Measurements from ENCODE around the gene APOF.

The APOF gene

DNA sequence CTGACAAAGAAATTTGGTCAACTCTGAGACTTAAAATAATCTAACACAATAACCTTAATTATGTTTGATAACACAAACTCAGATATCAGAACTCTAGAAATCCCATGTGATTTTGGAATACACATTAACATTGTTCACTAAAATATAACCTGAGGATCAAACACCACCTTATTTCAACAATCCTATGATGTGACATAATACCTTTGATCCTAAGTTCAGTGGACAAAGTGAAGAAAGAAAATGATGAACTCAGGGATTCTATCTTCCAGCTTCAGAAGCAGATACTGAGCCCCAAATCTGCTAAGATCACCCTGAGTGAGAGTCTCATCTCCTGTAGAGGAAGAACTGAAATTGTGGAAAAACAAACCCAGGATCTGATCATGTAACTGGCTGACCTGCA lies 35.7 kb upstream of the APOF start:
- TF ChIP-seq, protein P1, sequence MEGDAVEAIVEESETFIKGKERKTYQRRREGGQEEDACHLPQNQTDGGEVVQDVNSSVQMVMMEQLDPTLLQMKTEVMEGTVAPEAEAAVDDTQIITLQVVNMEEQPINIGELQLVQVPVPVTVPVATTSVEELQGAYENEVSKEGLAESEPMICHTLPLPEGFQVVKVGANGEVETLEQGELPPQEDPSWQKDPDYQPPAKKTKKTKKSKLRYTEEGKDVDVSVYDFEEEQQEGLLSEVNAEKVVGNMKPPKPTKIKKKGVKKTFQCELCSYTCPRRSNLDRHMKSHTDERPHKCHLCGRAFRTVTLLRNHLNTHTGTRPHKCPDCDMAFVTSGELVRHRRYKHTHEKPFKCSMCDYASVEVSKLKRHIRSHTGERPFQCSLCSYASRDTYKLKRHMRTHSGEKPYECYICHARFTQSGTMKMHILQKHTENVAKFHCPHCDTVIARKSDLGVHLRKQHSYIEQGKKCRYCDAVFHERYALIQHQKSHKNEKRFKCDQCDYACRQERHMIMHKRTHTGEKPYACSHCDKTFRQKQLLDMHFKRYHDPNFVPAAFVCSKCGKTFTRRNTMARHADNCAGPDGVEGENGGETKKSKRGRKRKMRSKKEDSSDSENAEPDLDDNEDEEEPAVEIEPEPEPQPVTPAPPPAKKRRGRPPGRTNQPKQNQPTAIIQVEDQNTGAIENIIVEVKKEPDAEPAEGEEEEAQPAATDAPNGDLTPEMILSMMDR (IDR thresholded peaks at IDR 0.05; ENCODE audit: insufficient read depth, low read depth, low read length, missing control alignments) = no peak

DNA sequence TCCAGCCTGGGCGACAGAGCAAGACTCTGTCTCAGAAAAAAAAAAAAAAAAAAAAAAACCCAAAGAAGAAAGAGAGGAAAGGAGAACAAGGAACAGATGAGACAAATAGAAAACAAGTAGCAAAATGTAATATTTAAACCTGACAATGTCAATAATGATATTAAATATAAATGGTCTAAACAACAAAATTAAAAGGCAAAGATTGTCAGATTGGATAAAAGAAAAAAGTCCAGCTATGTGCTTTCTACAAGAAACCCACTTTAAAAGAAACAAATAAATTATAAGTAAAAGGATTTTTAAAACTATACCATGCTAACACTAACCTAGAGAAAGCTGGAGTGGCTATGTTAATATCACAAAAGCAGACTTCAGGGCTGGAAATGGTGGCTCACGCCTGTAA lies 29.7 kb upstream of the APOF start:
- DNase-seq (ENCODE audit: low read depth) = no peak
- H3K4me3 ChIP-seq (ENCODE audit: low read length) = no peak overlapping the region
- TF ChIP-seq, protein P1 (IDR thresholded peaks at IDR 0.05; ENCODE audit: insufficient read depth, low read depth, low read length, missing control alignments) = no peak

More for the DNA sequence above, 35.7 kb upstream of the APOF start:
- H3K4me3 ChIP-seq (ENCODE audit: low read length) = no peak overlapping the region
- no peak for DNase-seq (ENCODE audit: low read depth)

DNA sequence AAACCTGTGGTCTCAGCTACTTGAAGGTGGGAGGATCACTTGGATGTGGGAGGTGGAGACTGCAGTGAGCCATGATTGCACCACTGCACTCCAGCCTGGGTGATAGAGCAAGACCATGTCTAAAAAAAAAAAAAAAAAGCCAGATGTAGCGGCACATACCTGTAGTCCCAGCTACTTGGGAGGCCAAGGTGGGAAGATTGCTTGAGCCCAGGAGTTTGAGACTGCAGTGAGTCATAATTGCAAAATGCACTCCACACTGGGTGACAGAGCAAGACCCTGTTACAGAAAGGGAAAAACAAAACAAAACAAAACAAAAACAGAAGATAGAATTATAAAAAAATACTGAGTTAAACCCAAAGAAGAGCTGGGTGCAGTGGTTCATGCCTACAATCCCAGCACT lies 29.1 kb upstream of the APOF start:
- no peak overlapping the region for H3K4me3 ChIP-seq (ENCODE audit: low read length)
- DNase-seq (ENCODE audit: low read depth) = peak; percentile 7
- TF ChIP-seq, protein P1 (IDR thresholded peaks at IDR 0.05; ENCODE audit: insufficient read depth, low read depth, low read length, missing control alignments) = no peak

DNA sequence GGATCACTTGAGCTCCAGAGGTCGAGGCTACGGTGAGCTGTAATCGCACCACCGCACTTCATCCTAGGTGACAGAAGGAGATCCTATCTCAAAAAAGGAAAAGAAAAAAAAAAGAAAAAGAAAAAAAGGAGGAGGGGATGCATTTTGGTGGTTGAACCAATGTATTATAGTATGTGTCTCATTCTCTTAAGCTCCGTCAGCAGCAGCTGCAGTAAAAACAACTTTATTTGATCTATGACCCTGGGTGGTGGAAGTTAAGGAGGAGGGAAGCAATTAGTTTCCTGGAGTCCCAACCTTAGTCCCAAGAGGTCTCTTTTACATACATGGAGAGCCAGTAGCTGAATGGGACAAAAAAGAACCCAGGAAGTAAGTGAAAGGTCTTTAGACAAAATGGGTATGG lies 26.8 kb upstream of the APOF start:
- DNase-seq (ENCODE audit: low read depth) = no peak
- TF ChIP-seq, protein P1 (IDR thresholded peaks at IDR 0.05; ENCODE audit: insufficient read depth, low read depth, low read length, missing control alignments) = no peak
- H3K4me3 ChIP-seq (ENCODE audit: low read length) = no peak overlapping the region

DNA sequence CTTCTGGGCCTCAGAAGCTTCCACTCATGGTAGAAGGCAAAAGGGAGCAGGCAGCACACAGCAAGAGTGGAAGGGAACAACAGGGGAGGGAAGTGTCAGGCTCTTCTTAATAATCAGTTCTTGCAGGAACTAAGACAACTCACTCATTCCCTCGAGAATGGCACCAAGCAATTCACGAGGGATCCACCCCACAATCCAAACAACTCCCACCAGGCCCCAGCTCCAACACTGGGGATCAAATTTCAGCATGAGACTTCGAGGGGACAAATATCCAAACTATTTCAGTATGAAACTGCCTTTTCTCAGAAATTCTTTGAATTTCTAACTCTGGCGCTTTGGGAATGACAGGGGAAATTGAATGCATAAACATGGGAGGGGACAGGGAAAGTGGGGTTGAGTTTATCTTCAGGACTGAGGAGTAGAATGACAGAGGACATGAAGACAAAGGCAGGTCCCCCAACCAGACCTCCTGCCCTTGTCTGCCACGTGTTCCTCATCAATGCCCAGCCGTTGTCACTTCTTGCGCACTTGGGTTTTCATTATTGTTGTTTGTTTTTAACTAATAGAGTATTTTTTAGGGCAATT lies 24.6 kb upstream of the APOF start:
- no peak overlapping the region for H3K4me3 ChIP-seq (ENCODE audit: low read length)
- no peak for DNase-seq (ENCODE audit: low read depth)
- TF ChIP-seq, protein P1 (IDR thresholded peaks at IDR 0.05; ENCODE audit: insufficient read depth, low read depth, low read length, missing control alignments) = no peak

DNA sequence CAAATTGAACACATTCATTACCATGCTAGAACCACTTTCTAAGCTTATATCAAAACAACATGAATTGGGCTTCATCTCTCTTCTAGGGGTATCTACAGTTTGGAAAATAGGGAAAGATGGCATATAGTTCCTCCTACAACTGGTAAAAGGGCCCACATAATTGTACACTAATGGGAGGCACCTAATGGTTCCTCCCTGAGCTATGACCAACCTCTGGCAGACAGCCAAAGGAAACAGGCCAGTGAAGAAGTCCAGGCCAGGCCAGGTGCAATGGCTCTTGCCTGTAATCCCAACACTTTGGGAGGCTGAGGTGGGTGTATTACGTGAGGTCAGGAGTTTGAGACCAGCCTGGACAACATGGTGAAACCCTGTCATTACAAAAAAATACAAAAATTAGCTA lies 23.2 kb upstream of the APOF start:
- TF ChIP-seq, protein P1 (IDR thresholded peaks at IDR 0.05; ENCODE audit: insufficient read depth, low read depth, low read length, missing control alignments) = no peak
- DNase-seq (ENCODE audit: low read depth) = peak; percentile 34

DNA sequence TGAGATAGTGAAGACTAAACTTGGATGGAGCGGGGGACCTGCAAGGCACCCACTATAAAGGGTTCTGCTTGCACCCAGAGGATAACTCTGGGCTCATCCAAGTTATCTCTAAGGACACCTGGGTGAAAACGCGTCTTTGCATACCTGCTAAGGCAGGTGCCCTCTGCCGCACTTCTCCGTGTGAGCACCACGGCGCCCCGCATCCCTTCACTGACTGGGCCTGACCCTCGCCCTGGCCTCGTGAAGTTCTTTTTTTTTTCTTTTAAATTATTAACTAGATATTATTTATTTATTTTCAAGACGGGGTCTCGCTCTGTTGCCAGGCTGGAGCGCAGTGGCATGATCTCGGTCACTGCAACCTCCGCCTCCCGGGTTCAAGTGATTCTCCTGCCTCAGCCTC lies 20.0 kb upstream of the APOF start:
- TF ChIP-seq, protein P1 (IDR thresholded peaks at IDR 0.05; ENCODE audit: insufficient read depth, low read depth, low read length, missing control alignments) = no peak
- H3K4me3 ChIP-seq (ENCODE audit: low read length) = no peak overlapping the region
- no peak for DNase-seq (ENCODE audit: low read depth)

More for the DNA sequence above, 23.2 kb upstream of the APOF start:
- no peak overlapping the region for H3K4me3 ChIP-seq (ENCODE audit: low read length)

All from epithelial cell of esophagus (primary cell).